ENCODE measurements around the gene VASH2.
"Not testable (repeated sequence)": the region's sequence is repeated elsewhere in the genome, so short reads cannot be mapped to it uniquely, and the experiment has no call there.

Gene VASH2

GRCh38 chr1:212909652-212910063, 40.7 kb upstream of the VASH2 start:
- Histone ChIP-seq H3K27ac (no peak overlapping the region), H3K27me3 (no peaks in the 10 kb centered on the region), H3K4me1 (ENCODE audit: control insufficient read depth in 1 of 2, insufficient read depth in 1 of 2, low read depth in 1 of 2, low read length in 1 of 2) (no peaks in the 10 kb centered on the region), H3K4me3 (ENCODE audit: low read depth in 1 of 2, low read length in 1 of 2) (no peak overlapping the region), H3K9me3 (no peaks in the 10 kb centered on the region), H3K36me3 (no peaks in the 10 kb centered on the region)
- no peak for TF ChIP-seq CTCF (IDR thresholded peaks at IDR 0.05)

- H3K9me3 ChIP-seq; H3K27me3 ChIP-seq; H3K27ac ChIP-seq; H3K4me3 ChIP-seq (ENCODE audit: low read depth in 1 of 2, low read length in 1 of 2); H3K36me3 ChIP-seq; H3K4me1 ChIP-seq (ENCODE audit: control insufficient read depth in 1 of 2, insufficient read depth in 1 of 2, low read depth in 1 of 2, low read length in 1 of 2): not testable (repeated sequence)
Measured at GRCh38 chr1:212910213-212910612, 40.1 kb upstream of the VASH2 start.

- H3K4me3 ChIP-seq (ENCODE audit: low read depth in 1 of 2, low read length in 1 of 2); H3K4me1 ChIP-seq (ENCODE audit: control insufficient read depth in 1 of 2, insufficient read depth in 1 of 2, low read depth in 1 of 2, low read length in 1 of 2); H3K27ac ChIP-seq; H3K36me3 ChIP-seq; H3K9me3 ChIP-seq; H3K27me3 ChIP-seq: not testable (repeated sequence)
Measured at GRCh38 chr1:212913638-212914037, 36.7 kb upstream of the VASH2 start.

- not testable (repeated sequence) for H3K4me1 ChIP-seq (ENCODE audit: control insufficient read depth in 1 of 2, insufficient read depth in 1 of 2, low read depth in 1 of 2, low read length in 1 of 2); H3K36me3 ChIP-seq; H3K9me3 ChIP-seq; H3K27me3 ChIP-seq; H3K27ac ChIP-seq; H3K4me3 ChIP-seq (ENCODE audit: low read depth in 1 of 2, low read length in 1 of 2)
Measured at GRCh38 chr1:212914110-212914509, 36.2 kb upstream of the VASH2 start.

- H3K4me1 ChIP-seq (ENCODE audit: control insufficient read depth in 1 of 2, insufficient read depth in 1 of 2, low read depth in 1 of 2, low read length in 1 of 2): peaks cover 8% of the 10 kb centered on the region in 2 experiments
- no peak overlapping the region for H3K27ac ChIP-seq
- no peaks in the 10 kb centered on the region for H3K9me3 ChIP-seq
- H3K4me3 ChIP-seq (ENCODE audit: low read depth in 1 of 2, low read length in 1 of 2): no peak overlapping the region
- H3K27me3 ChIP-seq: no peaks in the 10 kb centered on the region
- no peak for TF ChIP-seq CTCF (IDR thresholded peaks at IDR 0.05)
- H3K36me3 ChIP-seq: no peaks in the 10 kb centered on the region
Measured at GRCh38 chr1:212914789-212915188, 35.6 kb upstream of the VASH2 start.

GRCh38 chr1:212915245-212916091, 34.9 kb upstream of the VASH2 start:
- TF ChIP-seq CTCF (IDR thresholded peaks at IDR 0.05): no peak
- H3K4me1 ChIP-seq (ENCODE audit: control insufficient read depth in 1 of 2, insufficient read depth in 1 of 2, low read depth in 1 of 2, low read length in 1 of 2): peaks cover 8% of the 10 kb centered on the region in 2 experiments
- no peak overlapping the region for H3K4me3 ChIP-seq (ENCODE audit: low read depth in 1 of 2, low read length in 1 of 2)
- no peaks in the 10 kb centered on the region for H3K27me3 ChIP-seq
- no peaks in the 10 kb centered on the region for H3K36me3 ChIP-seq
- no peak overlapping the region for H3K27ac ChIP-seq
- no peaks in the 10 kb centered on the region for H3K9me3 ChIP-seq

GRCh38 chr1:212916481-212917133, 33.7 kb upstream of the VASH2 start:
- Histone ChIP-seq H3K27ac (no peak overlapping the region), H3K4me1 (ENCODE audit: control insufficient read depth in 1 of 2, insufficient read depth in 1 of 2, low read depth in 1 of 2, low read length in 1 of 2) (peaks cover 8% of the 10 kb centered on the region in 2 experiments), H3K4me3 (ENCODE audit: low read depth in 1 of 2, low read length in 1 of 2) (no peak overlapping the region), H3K27me3 (no peaks in the 10 kb centered on the region), H3K36me3 (no peaks in the 10 kb centered on the region), H3K9me3 (no peaks in the 10 kb centered on the region)
- no peak for TF ChIP-seq CTCF (IDR thresholded peaks at IDR 0.05)

Measured in neutrophil (primary cell).